Neutrophil (primary cell): ENCODE measurements around the gene SEMA3D.
A peak's percentile ranks its signal among the peaks of the same experiment; 100 is the strongest.

Experiments used
- H3K27ac ChIP-seq: fragments of 200-600 bp; sonication (generic); 2 replicates; pipeline ENCODE4 v1.5.1; 2016; ENCODE audit warnings: mild to moderate bottlenecking, moderate library complexity
- H3K27me3 ChIP-seq: fragments of 200-600 bp; sonication (generic); 2 replicates; pipeline ENCODE4 v1.6.0; 2016; ENCODE audit warnings: mild to moderate bottlenecking
- H3K36me3 ChIP-seq: fragments of 200-600 bp; sonication (generic); 2 replicates; pipeline ENCODE4 v1.5.1; 2017
- H3K4me1 ChIP-seq, 2 experiments: fragments of 200-600 bp in 1 of 2; sonication (generic) in 1 of 2; 1 replicate in 1 of 2; 2 replicates in 1 of 2; pipeline versions ENCODE4 v1.5.1 to v1.6.1; 2013 to 2016; ENCODE audit warnings: low read depth in 1 of 2, low read length in 1 of 2, mild to moderate bottlenecking in 1 of 2, moderate library complexity in 1 of 2; ENCODE audit not compliant: control insufficient read depth in 1 of 2, insufficient read depth in 1 of 2
- H3K4me3 ChIP-seq, 2 experiments: fragments of 200-600 bp in 1 of 2; sonication (generic) in 1 of 2; 1 replicate in 1 of 2; 2 replicates in 1 of 2; pipeline ENCODE4 v1.5.1; 2013 to 2016; ENCODE audit warnings: low read depth in 1 of 2, low read length in 1 of 2, mild to moderate bottlenecking in 1 of 2, moderate library complexity in 1 of 2
- H3K9me3 ChIP-seq: fragments of 200-600 bp; sonication (generic); 2 replicates; pipeline ENCODE4 v1.5.1; 2016
- TF ChIP-seq, protein P1 (sequence below): fragments of 200-600 bp; sonication (generic); IDR thresholded peaks from 2 replicates; pipeline ENCODE4 v1.5.1; 2016; ENCODE audit warnings: antibody characterized with exemption

SEMA3D gene

DNA sequence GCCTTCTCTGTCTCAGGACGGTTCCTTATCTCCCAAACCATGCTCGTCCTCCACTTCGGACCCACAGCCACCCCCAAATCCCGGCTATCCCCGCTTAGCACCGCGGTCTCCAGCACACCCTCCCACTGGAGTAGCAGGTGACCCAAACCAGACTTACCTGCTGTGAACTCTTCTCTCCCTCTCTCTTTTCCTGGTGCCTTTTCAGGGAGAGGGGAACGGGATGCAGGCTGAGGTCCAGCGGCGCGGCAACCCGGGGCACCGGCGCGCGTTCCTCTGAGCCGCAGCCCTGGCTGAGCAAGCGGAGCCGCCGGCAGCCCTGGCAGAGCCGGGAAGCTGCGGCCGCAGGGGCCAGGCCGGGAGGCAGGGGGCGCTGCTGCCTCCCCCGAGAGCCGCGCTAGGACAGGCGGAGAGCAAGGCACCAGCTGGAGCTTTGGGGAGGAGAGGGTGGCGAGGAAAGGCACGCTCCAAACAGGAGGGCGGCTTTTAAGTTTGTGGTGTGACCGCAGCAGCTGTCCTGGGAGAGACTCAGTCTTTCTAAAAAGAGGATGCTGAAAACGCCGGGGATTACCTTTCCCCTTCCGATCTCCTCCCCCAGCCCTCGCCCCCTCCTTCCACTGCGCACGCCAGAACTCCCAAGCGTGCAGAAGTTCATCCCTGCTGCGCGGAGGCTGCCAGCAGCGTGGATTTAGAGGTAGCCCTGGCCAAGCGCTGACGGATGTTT, at the start of gene SEMA3D:
SEMA3D (minus strand) TSS at position 536 of the 721 bp plus-strand sequence. CDS start 65,165 bp downstream, outside the sequence.
- peaks cover 9 to 14% of the 10 kb centered on the region in 2 experiments for H3K4me1 ChIP-seq
- H3K36me3 ChIP-seq = no peaks in the 10 kb centered on the region
- peak within 1 kb of the TSS in 1 of 2 experiments; percentile 23 for H3K4me3 ChIP-seq

DNA sequence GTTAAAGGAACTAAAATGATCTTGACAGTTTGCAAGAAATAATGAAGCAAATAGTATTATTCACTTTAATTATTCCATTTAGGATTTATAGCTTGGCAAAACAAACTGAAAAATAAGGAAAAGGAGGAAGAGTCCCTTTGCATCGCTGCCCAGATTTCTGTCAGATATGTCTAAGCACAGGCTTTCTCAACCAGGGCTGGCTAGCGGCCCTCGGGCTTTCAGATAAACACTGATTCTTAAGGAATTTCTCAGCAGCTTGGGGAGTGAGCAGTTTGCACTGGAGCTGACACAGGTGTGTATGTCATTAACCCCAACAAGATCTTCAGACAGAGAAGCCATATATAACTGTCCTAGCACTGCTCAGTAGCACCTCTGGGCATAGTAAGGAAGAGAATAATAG, 47.9 kb upstream of the SEMA3D start:
- Histone ChIP-seq H3K27ac (no peak overlapping the region), H3K9me3 (no peaks in the 10 kb centered on the region), H3K36me3 (no peaks in the 10 kb centered on the region), H3K27me3 (no peaks in the 10 kb centered on the region), H3K4me3 (no peak overlapping the region), H3K4me1 (no peaks in the 10 kb centered on the region)
- TF ChIP-seq, protein P1, sequence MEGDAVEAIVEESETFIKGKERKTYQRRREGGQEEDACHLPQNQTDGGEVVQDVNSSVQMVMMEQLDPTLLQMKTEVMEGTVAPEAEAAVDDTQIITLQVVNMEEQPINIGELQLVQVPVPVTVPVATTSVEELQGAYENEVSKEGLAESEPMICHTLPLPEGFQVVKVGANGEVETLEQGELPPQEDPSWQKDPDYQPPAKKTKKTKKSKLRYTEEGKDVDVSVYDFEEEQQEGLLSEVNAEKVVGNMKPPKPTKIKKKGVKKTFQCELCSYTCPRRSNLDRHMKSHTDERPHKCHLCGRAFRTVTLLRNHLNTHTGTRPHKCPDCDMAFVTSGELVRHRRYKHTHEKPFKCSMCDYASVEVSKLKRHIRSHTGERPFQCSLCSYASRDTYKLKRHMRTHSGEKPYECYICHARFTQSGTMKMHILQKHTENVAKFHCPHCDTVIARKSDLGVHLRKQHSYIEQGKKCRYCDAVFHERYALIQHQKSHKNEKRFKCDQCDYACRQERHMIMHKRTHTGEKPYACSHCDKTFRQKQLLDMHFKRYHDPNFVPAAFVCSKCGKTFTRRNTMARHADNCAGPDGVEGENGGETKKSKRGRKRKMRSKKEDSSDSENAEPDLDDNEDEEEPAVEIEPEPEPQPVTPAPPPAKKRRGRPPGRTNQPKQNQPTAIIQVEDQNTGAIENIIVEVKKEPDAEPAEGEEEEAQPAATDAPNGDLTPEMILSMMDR = no peak

More for the DNA sequence above, at the start of gene SEMA3D:
- TF ChIP-seq, protein P1 = no peak
- H3K27ac ChIP-seq = no peak within 1 kb of the TSS
- H3K27me3 ChIP-seq = peaks cover 65% of the 10 kb centered on the region
- no peaks in the 10 kb centered on the region for H3K9me3 ChIP-seq

DNA sequence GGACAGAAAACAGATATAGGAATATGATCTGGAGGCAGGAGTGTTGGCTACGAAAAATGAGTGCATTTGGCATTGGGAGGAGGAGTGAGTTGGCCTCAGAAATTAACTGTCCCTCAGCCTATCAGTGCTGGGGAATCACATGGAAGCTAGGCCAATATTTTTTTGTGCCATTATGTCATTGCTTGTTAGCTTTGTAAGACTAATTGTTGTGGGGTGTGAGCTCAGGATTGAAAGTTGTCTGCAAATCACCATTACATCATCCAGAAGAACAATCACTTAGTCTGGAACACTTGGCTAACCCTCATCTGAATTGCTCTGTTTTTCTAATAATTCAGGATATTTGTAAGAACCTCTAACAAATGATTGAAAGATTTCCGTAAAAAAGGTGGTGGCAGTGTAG, 45.2 kb upstream of the SEMA3D start:
- Histone ChIP-seq H3K27me3 (no peaks in the 10 kb centered on the region), H3K27ac (no peak overlapping the region), H3K9me3 (no peaks in the 10 kb centered on the region), H3K36me3 (no peaks in the 10 kb centered on the region), H3K4me1 (no peaks in the 10 kb centered on the region), H3K4me3 (no peak overlapping the region)
- TF ChIP-seq, protein P1 = no peak

DNA sequence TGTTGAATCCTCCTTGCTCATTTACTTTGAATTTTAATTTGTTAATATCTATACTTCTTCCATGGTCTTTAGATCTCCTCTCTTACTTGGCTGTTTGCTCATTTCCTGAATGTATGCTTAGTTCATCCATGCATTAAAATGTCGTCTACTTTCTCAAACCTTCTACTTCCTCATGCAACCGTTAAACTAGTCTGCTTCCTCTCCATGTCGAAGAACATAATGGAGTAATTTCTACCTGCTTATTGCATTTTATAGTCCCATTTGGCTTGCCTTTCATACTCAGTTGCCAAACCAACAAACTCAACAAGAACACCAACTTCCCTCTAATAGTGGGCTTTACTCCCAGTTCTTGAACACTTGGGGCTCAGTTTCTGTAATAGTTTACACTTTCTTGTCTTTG, 43.8 kb upstream of the SEMA3D start:
- TF ChIP-seq, protein P1 = no peak
- H3K27me3 ChIP-seq = no peaks in the 10 kb centered on the region
- no peak overlapping the region for H3K27ac ChIP-seq
- H3K36me3 ChIP-seq = no peaks in the 10 kb centered on the region
- no peaks in the 10 kb centered on the region for H3K4me1 ChIP-seq
- no peaks in the 10 kb centered on the region for H3K9me3 ChIP-seq
- H3K4me3 ChIP-seq = no peak overlapping the region

DNA sequence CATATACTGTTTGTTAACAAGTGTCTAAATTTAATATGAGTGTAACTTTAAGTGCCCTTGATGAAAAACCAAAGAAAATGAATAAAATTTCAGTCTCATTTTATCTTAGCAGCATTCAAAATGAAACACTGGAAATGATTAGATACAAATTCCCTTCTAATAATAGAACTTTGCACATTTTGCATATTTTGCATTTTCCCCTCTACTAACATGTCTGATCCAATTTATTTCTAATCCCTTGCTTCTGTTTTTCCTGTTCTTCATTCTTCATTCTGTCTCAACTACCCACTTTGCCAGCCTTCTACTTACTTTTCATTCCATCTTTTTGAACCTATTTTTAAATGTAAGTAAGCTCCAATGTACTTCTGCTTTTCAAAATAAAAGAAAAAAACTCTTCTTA, 42.7 kb upstream of the SEMA3D start:
- H3K27me3 ChIP-seq = no peaks in the 10 kb centered on the region
- H3K4me1 ChIP-seq = no peaks in the 10 kb centered on the region
- H3K27ac ChIP-seq = no peak overlapping the region
- no peaks in the 10 kb centered on the region for H3K9me3 ChIP-seq
- H3K4me3 ChIP-seq = no peak overlapping the region
- H3K36me3 ChIP-seq = no peaks in the 10 kb centered on the region
- TF ChIP-seq, protein P1 = no peak
